Trophoblast cell (in vitro differentiated cells and primary cell): ENCODE measurements around the gene FOXE1.

ENCODE experiments used
- DNase-seq, 2 donors: peaks; one replicate each; pipeline ENCODE4 v3.0.0-alpha.2; 2016
- H2AFZ ChIP-seq: 2 replicates; pipeline ENCODE4 v1.6.1; 2013; ENCODE audit warnings: low read length, moderate library complexity, mild to moderate bottlenecking; ENCODE audit not compliant: insufficient read depth, poor library complexity
- H2AK5ac ChIP-seq: 2 replicates; pipeline ENCODE4 v1.6.1; 2013; ENCODE audit warnings: mild to moderate bottlenecking, low read length
- H2BK120ac ChIP-seq: 2 replicates; pipeline ENCODE4 v1.6.1; 2013; ENCODE audit warnings: low read length, mild to moderate bottlenecking, moderate library complexity; ENCODE audit not compliant: insufficient read depth, poor library complexity
- H2BK12ac ChIP-seq: 2 replicates; pipeline ENCODE4 v1.6.1; 2013; ENCODE audit warnings: mild to moderate bottlenecking, low read length, moderate library complexity
- H2BK5ac ChIP-seq: 2 replicates; pipeline ENCODE4 v1.6.1; 2013; ENCODE audit warnings: low read length, low read depth, moderate library complexity, mild to moderate bottlenecking; ENCODE audit not compliant: poor library complexity
- H3K14ac ChIP-seq: 2 replicates; pipeline ENCODE4 v1.6.1; 2013; ENCODE audit warnings: mild to moderate bottlenecking, low read length
- H3K18ac ChIP-seq: 2 replicates; pipeline ENCODE4 v1.6.1; 2013; ENCODE audit warnings: mild to moderate bottlenecking, low read length
- H3K23ac ChIP-seq: 2 replicates; pipeline ENCODE4 v1.6.1; 2013; ENCODE audit warnings: low read length
- H3K27ac ChIP-seq: 2 replicates; pipeline ENCODE4 v1.5.1; 2013; ENCODE audit warnings: low read depth, mild to moderate bottlenecking, inconsistent platforms, low read length, moderate library complexity
- H3K27me3 ChIP-seq: 2 replicates; pipeline ENCODE4 v1.6.1; 2013; ENCODE audit warnings: inconsistent platforms, mild to moderate bottlenecking, low read length, moderate library complexity; ENCODE audit not compliant: insufficient read depth
- H3K36me3 ChIP-seq, 2 experiments: 1 replicate in 1 of 2; 2 replicates in 1 of 2; pipeline ENCODE4 v1.6.1; 2013; ENCODE audit warnings: low read length in 2 of 2, mild to moderate bottlenecking in 2 of 2, moderate library complexity in 1 of 2; ENCODE audit not compliant: insufficient read depth in 2 of 2, control insufficient read depth in 1 of 2
- H3K4ac ChIP-seq: 2 replicates; pipeline ENCODE4 v1.6.1; 2013; ENCODE audit warnings: low read depth, mild to moderate bottlenecking, low read length, moderate library complexity
- H3K4me1 ChIP-seq, 2 experiments: 1 replicate in 1 of 2; 2 replicates in 1 of 2; pipeline ENCODE4 v1.6.1; 2013; ENCODE audit warnings: low read length in 2 of 2, mild to moderate bottlenecking in 2 of 2, moderate library complexity in 1 of 2; ENCODE audit not compliant: insufficient read depth in 2 of 2, control insufficient read depth in 1 of 2
- H3K4me2 ChIP-seq: 2 replicates; pipeline ENCODE4 v1.6.1; 2013; ENCODE audit warnings: inconsistent platforms, mild to moderate bottlenecking, low read length, moderate library complexity
- H3K4me3 ChIP-seq: 2 replicates; pipeline ENCODE4 v1.5.1; 2013; ENCODE audit warnings: mild to moderate bottlenecking, low read depth, low read length, inconsistent platforms
- H3K79me1 ChIP-seq: one replicate; pipeline ENCODE4 v1.6.1; 2013; ENCODE audit warnings: low read length
- H3K79me2 ChIP-seq: 2 replicates; pipeline ENCODE4 v1.6.1; 2013; ENCODE audit warnings: low read length, mild to moderate bottlenecking; ENCODE audit not compliant: control insufficient read depth, insufficient read depth, poor library complexity
- H3K9ac ChIP-seq: 2 replicates; pipeline ENCODE4 v1.6.1; 2013; ENCODE audit warnings: mild to moderate bottlenecking, low read length
- H3K9me3 ChIP-seq: 2 replicates; pipeline ENCODE4 v1.6.1; 2013; ENCODE audit warnings: low read depth, mild to moderate bottlenecking, control low read depth, inconsistent platforms, low read length; ENCODE audit not compliant: insufficient read depth
- H4K12ac ChIP-seq: 2 replicates; pipeline ENCODE4 v1.6.1; 2013; ENCODE audit warnings: low read depth, mild to moderate bottlenecking, low read length, moderate library complexity
- H4K8ac ChIP-seq: 2 replicates; pipeline ENCODE4 v1.6.1; 2013; ENCODE audit warnings: low read depth, mild to moderate bottlenecking, low read length, moderate library complexity
- H4K91ac ChIP-seq: one replicate; pipeline ENCODE4 v1.6.1; 2013; ENCODE audit warnings: low read depth, mild to moderate bottlenecking, low read length, moderate library complexity
- WGBS: extraction: QIAGEN DNeasy Blood & Tissue Kit; methylation state at CpG from one replicate; pipeline ENCODE4 v1.1.7; 2013; ENCODE audit warnings: missing lambda C conversion rate; ENCODE audit not compliant: insufficient read length, insufficient coverage; ENCODE audit errors: extremely low coverage; 5-methylcytosine and 5-hydroxymethylcytosine counted together

The FOXE1 gene

GRCh38 chr9:97873882-97874281, 20.9 kb downstream of the FOXE1 start:
- Histone ChIP-seq H3K4me1 (peaks cover 0 to 4% of the 10 kb centered on the region in 2 experiments), H4K12ac (no peak overlapping the region), H2AFZ (no peak overlapping the region), H2AK5ac (no peak overlapping the region), H4K91ac (no peak overlapping the region), H3K27me3 (peaks cover 2% of the 10 kb centered on the region), H3K23ac (no peak overlapping the region), H4K8ac (no peak overlapping the region), H3K18ac (no peak overlapping the region), H3K27ac (no peak overlapping the region), H3K79me1 (no peaks in the 10 kb centered on the region), H2BK120ac (no peak overlapping the region), H3K14ac (no peak overlapping the region), H2BK12ac (no peak overlapping the region), H3K79me2 (no peaks in the 10 kb centered on the region), H2BK5ac (no peak overlapping the region), H3K36me3 (no peaks in the 10 kb centered on the region), H3K9ac (no peak overlapping the region), H3K4me3 (no peak overlapping the region), H3K4me2 (no peak overlapping the region), H3K9me3 (no peaks in the 10 kb centered on the region), H3K4ac (no peak overlapping the region)
- DNase-seq: no peak
- WGBS: no CpG with 5 or more reads among the region's 6 CpGs

- Histone ChIP-seq H3K4ac (no peak overlapping the region), H3K9ac (no peak overlapping the region), H3K36me3 (no peaks in the 10 kb centered on the region), H2AFZ (no peak overlapping the region), H3K14ac (no peak overlapping the region), H4K91ac (no peak overlapping the region), H3K27ac (no peak overlapping the region), H3K4me2 (no peak overlapping the region), H3K79me2 (no peaks in the 10 kb centered on the region), H4K12ac (no peak overlapping the region), H2AK5ac (no peak overlapping the region), H3K4me3 (no peak overlapping the region), H3K9me3 (no peaks in the 10 kb centered on the region), H4K8ac (no peak overlapping the region), H3K18ac (no peak overlapping the region), H3K23ac (no peak overlapping the region), H2BK12ac (no peak overlapping the region), H2BK120ac (no peak overlapping the region), H3K79me1 (no peaks in the 10 kb centered on the region), H3K4me1 (peaks cover 0 to 4% of the 10 kb centered on the region in 2 experiments), H3K27me3 (no peaks in the 10 kb centered on the region), H2BK5ac (no peak overlapping the region)
- no peak for DNase-seq
- no CpG with 5 or more reads among the region's 6 CpGs for WGBS
Observed at GRCh38 chr9:97874624-97875023, 21.6 kb downstream of the FOXE1 start.

- no peaks in the 10 kb centered on the region for H3K36me3 ChIP-seq
- no peak overlapping the region for H2AFZ ChIP-seq
- H3K14ac ChIP-seq: no peak overlapping the region
- peaks cover 0 to 4% of the 10 kb centered on the region in 2 experiments for H3K4me1 ChIP-seq
- H2BK5ac ChIP-seq: no peak overlapping the region
- H2AK5ac ChIP-seq: no peak overlapping the region
- no peaks in the 10 kb centered on the region for H3K79me1 ChIP-seq
- H4K12ac ChIP-seq: no peak overlapping the region
- no peak overlapping the region for H3K23ac ChIP-seq
- no peak overlapping the region for H2BK12ac ChIP-seq
- no peak overlapping the region for H3K4me3 ChIP-seq
- H3K79me2 ChIP-seq: no peaks in the 10 kb centered on the region
- no peak overlapping the region for H3K27ac ChIP-seq
- H3K18ac ChIP-seq: no peak overlapping the region
- no peaks in the 10 kb centered on the region for H3K9me3 ChIP-seq
- H3K4me2 ChIP-seq: no peak overlapping the region
- H3K27me3 ChIP-seq: no peaks in the 10 kb centered on the region
- no peak overlapping the region for H3K4ac ChIP-seq
- no peak overlapping the region for H3K9ac ChIP-seq
- H4K8ac ChIP-seq: no peak overlapping the region
- WGBS: no CpG with 5 or more reads among the region's 5 CpGs
- no peak for DNase-seq
- H4K91ac ChIP-seq: no peak overlapping the region
- no peak overlapping the region for H2BK120ac ChIP-seq
Observed at GRCh38 chr9:97875111-97875510, 22.1 kb downstream of the FOXE1 start.

- H2AFZ ChIP-seq: no peak overlapping the region
- no peak overlapping the region for H3K18ac ChIP-seq
- no peak overlapping the region for H2AK5ac ChIP-seq
- H3K27ac ChIP-seq: no peak overlapping the region
- H3K9ac ChIP-seq: no peak overlapping the region
- H3K14ac ChIP-seq: no peak overlapping the region
- no peaks in the 10 kb centered on the region for H3K27me3 ChIP-seq
- peaks cover 0 to 4% of the 10 kb centered on the region in 2 experiments for H3K4me1 ChIP-seq
- H3K4me2 ChIP-seq: no peak overlapping the region
- H4K91ac ChIP-seq: no peak overlapping the region
- whole genome bisulfite sequencing: no CpG with 5 or more reads among the region's 3 CpGs
- H2BK5ac ChIP-seq: no peak overlapping the region
- no peak overlapping the region for H3K4ac ChIP-seq
- H3K23ac ChIP-seq: peak overlapping the region; percentile 21
- no peak overlapping the region for H2BK120ac ChIP-seq
- H4K12ac ChIP-seq: no peak overlapping the region
- no peaks in the 10 kb centered on the region for H3K79me2 ChIP-seq
- H2BK12ac ChIP-seq: no peak overlapping the region
- H4K8ac ChIP-seq: no peak overlapping the region
- no peak overlapping the region for H3K4me3 ChIP-seq
- no peaks in the 10 kb centered on the region for H3K36me3 ChIP-seq
- DNase-seq: no peak
- H3K9me3 ChIP-seq: no peaks in the 10 kb centered on the region
- no peaks in the 10 kb centered on the region for H3K79me1 ChIP-seq
Observed at GRCh38 chr9:97876061-97876460, 23.0 kb downstream of the FOXE1 start.
